B cell (primary cell): ENCODE data around the gene MLLT11.

Experiments used
- CTCF ChIP-seq: fragments of 200-600 bp; IDR thresholded peaks from one replicate; pipeline ENCODE4 v1.8.0; 2022; ENCODE audit warnings: antibody characterized with exemption, mild to moderate bottlenecking
- EZH2 ChIP-seq: IDR thresholded peaks from 2 replicates; pipeline ENCODE4 v1.6.1; 2012; ENCODE audit warnings: borderline replicate concordance, low read depth, mild to moderate bottlenecking, moderate library complexity, low read length; ENCODE audit not compliant: insufficient read depth, poor library complexity, severe bottlenecking

- no peak for TF ChIP-seq CTCF
- TF ChIP-seq EZH2, result no peak
These were observed 44.4 kb downstream of the MLLT11 start for GRCh38 chr1:151104630-151105029.
